Activated CD8-positive, alpha-beta T cell treated with anti-CD3 and anti-CD28 coated beads, Interleukin-2, amount 10 ng/mL, durations not matched to agents 7 days and 5 days (primary cell): ENCODE measurements around the gene ATG2A. TPM values are rescaled to one million over a fixed set of nuclear protein-coding genes. Genes with fewer than 3 reads are reported as not detected.

Source experiments
- ATAC-seq: fragments of 150-1000 bp; cut with Tn5 transposase; one replicate; pipeline ENCODE4 v1.10.0; 2021; ENCODE audit warnings: moderate library complexity
- CTCF ChIA-PET: fragments of 350-600 bp; sonication (Branson Sonifier 250); formaldehyde crosslinking; loops from one replicate; lab custom pipeline; 2021; ENCODE audit warnings: antibody characterized with exemption; lab: Charles Lee
- POLR2A ChIA-PET: fragments of 350-600 bp; sonication (Branson Sonifier 250); formaldehyde crosslinking; loops from one replicate; lab custom pipeline; 2021; ENCODE audit warnings: antibody characterized with exemption; lab: Charles Lee
- DNase-seq: peaks from one replicate; pipeline ENCODE4 v3.0.0-alpha.2; 2020
- H3K27ac Mint-ChIP-seq: one replicate; pipeline ENCODE4 v1.8.0; 2021; ENCODE audit warnings: mild to moderate bottlenecking, mixed read lengths
- H3K27me3 Mint-ChIP-seq: one replicate; pipeline ENCODE4 v1.8.0; 2021; ENCODE audit warnings: low read depth, mixed read lengths
- H3K36me3 Mint-ChIP-seq: one replicate; pipeline ENCODE4 v1.8.0; 2021; ENCODE audit warnings: low read depth, mixed read lengths
- H3K4me1 Mint-ChIP-seq: one replicate; pipeline ENCODE4 v1.8.0; 2021; ENCODE audit warnings: low read depth, mixed read lengths
- H3K4me3 Mint-ChIP-seq: one replicate; pipeline ENCODE4 v1.8.0; 2021; ENCODE audit warnings: mild to moderate bottlenecking, mixed read lengths
- H3K9me3 Mint-ChIP-seq: one replicate; pipeline ENCODE4 v1.8.0; 2022; ENCODE audit warnings: mixed read lengths; ENCODE audit not compliant: insufficient read depth
- total RNA-seq, 2 experiments: library from RNA; stranded (reverse); gene quantifications; one replicate each; pipeline ENCODE4 v1.2.3, GENCODE V29; 2021

Gene ATG2A
- total RNA-seq, 2 experiments from 2014 or later: 20.6 to 23.1 TPM

GRCh38 chr11:64869571-64870175 is 47.3 kb downstream of the ATG2A start:
- ChIA-PET CTCF (interaction anchor here (1.0 to 16.5 kb wide), 8 partner anchors 8 to 225 kb away, joined by 3 to 323 read pairs (median 16); partner anchors contain the start of genes CDC42BPG and EHD1), POLR2A (interaction anchor here (0.9 to 27.1 kb wide), 5 partner anchors 9 to 22 kb away, joined by 3 to 469 read pairs (median 11); partner anchors contain the start of gene EHD1)
- peak overlapping the region; percentile 86 for H3K27ac Mint-ChIP-seq
- no peaks in the 10 kb centered on the region for H3K9me3 Mint-ChIP-seq
- peak overlapping the region; percentile 49 for H3K4me3 Mint-ChIP-seq
- no peaks in the 10 kb centered on the region for H3K27me3 Mint-ChIP-seq
- DNase-seq: no peak
- H3K36me3 Mint-ChIP-seq: peaks cover 65% of the 10 kb centered on the region
- H3K4me1 Mint-ChIP-seq: peaks cover 89% of the 10 kb centered on the region
- ATAC-seq: peak; percentile 45

GRCh38 chr11:64868904-64869570 is 48.0 kb downstream of the ATG2A start:
- H3K36me3 Mint-ChIP-seq: peaks cover 58% of the 10 kb centered on the region
- peak; percentile 37 for ATAC-seq
- ChIA-PET POLR2A (interaction anchor here (0.9 to 27.1 kb wide), 5 partner anchors 9 to 21 kb away, joined by 3 to 469 read pairs (median 11); partner anchors contain the start of gene EHD1), CTCF (interaction anchor here (1.0 to 16.5 kb wide), 10 partner anchors 8 to 226 kb away, joined by 3 to 323 read pairs (median 8); partner anchors contain the start of genes CDC42BPG and EHD1)
- H3K27ac Mint-ChIP-seq: peak overlapping the region; percentile 86
- H3K4me3 Mint-ChIP-seq: peak overlapping the region; percentile 49
- no peaks in the 10 kb centered on the region for H3K27me3 Mint-ChIP-seq
- no peak for DNase-seq
- H3K4me1 Mint-ChIP-seq: peaks cover 89% of the 10 kb centered on the region
- no peaks in the 10 kb centered on the region for H3K9me3 Mint-ChIP-seq

GRCh38 chr11:64867748-64868462 is 49.1 kb downstream of the ATG2A start:
- H3K4me1 Mint-ChIP-seq: peaks cover 93% of the 10 kb centered on the region
- peak overlapping the region; percentile 49 for H3K4me3 Mint-ChIP-seq
- ATAC-seq: no peak
- DNase-seq: no peak
- POLR2A ChIA-PET: interaction anchor here (1.6 to 27.1 kb wide), 4 partner anchors 8 to 20 kb away, joined by 11 to 469 read pairs (median 22); partner anchors contain the start of gene EHD1
- no peaks in the 10 kb centered on the region for H3K9me3 Mint-ChIP-seq
- peak overlapping the region; percentile 86 for H3K27ac Mint-ChIP-seq
- H3K27me3 Mint-ChIP-seq: no peaks in the 10 kb centered on the region
- CTCF ChIA-PET: interaction anchor here (1.2 to 16.5 kb wide), 7 partner anchors 9 to 26 kb away, joined by 3 to 323 read pairs (median 23); partner anchors contain the start of genes CDC42BPG and EHD1
- H3K36me3 Mint-ChIP-seq: peaks cover 51% of the 10 kb centered on the region

- DNase-seq: no peak
- Mint-ChIP-seq H3K27me3 (no peaks in the 10 kb centered on the region), H3K4me1 (peaks cover 93% of the 10 kb centered on the region), H3K4me3 (no peak overlapping the region), H3K27ac (peak overlapping the region; percentile 94), H3K36me3 (peaks cover 45% of the 10 kb centered on the region), H3K9me3 (no peaks in the 10 kb centered on the region)
- ATAC-seq: no peak
- CTCF ChIA-PET: interaction anchor here (4.8 to 16.5 kb wide), 4 partner anchors 7 to 24 kb away, joined by 34 to 323 read pairs (median 143); partner anchors contain the start of genes CDC42BPG and EHD1
- POLR2A ChIA-PET: interaction anchor here (0.7 to 27.1 kb wide), 2 partner anchors 13 to 1599 kb away, joined by 3 to 469 read pairs; partner anchors contain the start of gene EHD1
These were observed 50.9 kb downstream of the ATG2A start for GRCh38 chr11:64866173-64866491.

GRCh38 chr11:64865286-64866172 is 51.5 kb downstream of the ATG2A start:
- POLR2A ChIA-PET: interaction anchor here (0.7 to 27.1 kb wide), 3 partner anchors 13 to 1600 kb away, joined by 3 to 469 read pairs (median 109); partner anchors contain the start of gene EHD1
- ATAC-seq (no peak), DNase-seq (no peak)
- Mint-ChIP-seq H3K27ac (peak overlapping the region; percentile 94), H3K9me3 (no peaks in the 10 kb centered on the region), H3K4me3 (peak overlapping the region; percentile 63), H3K27me3 (no peaks in the 10 kb centered on the region), H3K4me1 (peaks cover 94% of the 10 kb centered on the region), H3K36me3 (peaks cover 45% of the 10 kb centered on the region)
- CTCF ChIA-PET: interaction anchor here (0.8 to 16.5 kb wide), 4 partner anchors 12 to 29 kb away, joined by 3 to 323 read pairs (median 143); partner anchors contain the start of genes CDC42BPG and EHD1

GRCh38 chr11:64864473-64865285 is 52.3 kb downstream of the ATG2A start:
- peak overlapping the region; percentile 94 for H3K27ac Mint-ChIP-seq
- CTCF ChIA-PET: interaction anchor here (0.8 to 16.5 kb wide), 5 partner anchors 13 to 29 kb away, joined by 3 to 323 read pairs (median 75); partner anchors contain the start of genes CDC42BPG and EHD1
- peak overlapping the region; percentile 63 for H3K4me3 Mint-ChIP-seq
- H3K27me3 Mint-ChIP-seq: no peaks in the 10 kb centered on the region
- peaks cover 48% of the 10 kb centered on the region for H3K36me3 Mint-ChIP-seq
- peak; percentile 5 for ATAC-seq
- H3K4me1 Mint-ChIP-seq: peaks cover 94% of the 10 kb centered on the region
- H3K9me3 Mint-ChIP-seq: no peaks in the 10 kb centered on the region
- POLR2A ChIA-PET: interaction anchor here (0.6 to 27.1 kb wide), 3 partner anchors 14 to 172 kb away, joined by 3 to 469 read pairs (median 109); partner anchors contain the start of gene EHD1
- peak; percentile 57 for DNase-seq

GRCh38 chr11:64864135-64864472 is 52.9 kb downstream of the ATG2A start:
- Mint-ChIP-seq H3K27ac (peak overlapping the region; percentile 94), H3K4me3 (peak overlapping the region; percentile 63), H3K27me3 (no peaks in the 10 kb centered on the region), H3K9me3 (no peaks in the 10 kb centered on the region), H3K36me3 (peaks cover 46% of the 10 kb centered on the region), H3K4me1 (peaks cover 94% of the 10 kb centered on the region)
- no peak for DNase-seq
- ATAC-seq: no peak
- POLR2A ChIA-PET: interaction anchor here (0.6 to 27.1 kb wide), 3 partner anchors 13 to 173 kb away, joined by 3 to 469 read pairs (median 109); partner anchors contain the start of gene EHD1
- CTCF ChIA-PET: interaction anchor here (0.9 to 16.5 kb wide), 4 partner anchors 14 to 26 kb away, joined by 3 to 323 read pairs (median 143); partner anchors contain the start of genes CDC42BPG and EHD1

- Mint-ChIP-seq H3K36me3 (peaks cover 48% of the 10 kb centered on the region), H3K4me3 (peak overlapping the region; percentile 63)
These were observed 53.5 kb downstream of the ATG2A start for GRCh38 chr11:64863391-64864060.

GRCh38 chr11:64862987-64863390 is 54.0 kb downstream of the ATG2A start:
- Mint-ChIP-seq H3K9me3 (no peaks in the 10 kb centered on the region), H3K4me3 (peak overlapping the region; percentile 63), H3K36me3 (peaks cover 46% of the 10 kb centered on the region), H3K4me1 (peaks cover 92% of the 10 kb centered on the region), H3K27ac (peak overlapping the region; percentile 94), H3K27me3 (no peaks in the 10 kb centered on the region)
- ATAC-seq: no peak
- DNase-seq: no peak
- ChIA-PET POLR2A (interaction anchor here (0.7 to 27.1 kb wide), 4 partner anchors 12 to 234 kb away, joined by 3 to 469 read pairs (median 56); partner anchors contain the start of gene EHD1), CTCF (interaction anchor here (1.3 to 20.9 kb wide), 4 partner anchors 13 to 152 kb away, joined by 3 to 491 read pairs (median 267); partner anchors contain the start of genes ARL2, CDC42BPG and EHD1)

More at GRCh38 chr11:64863391-64864060, 53.5 kb downstream of the ATG2A start:
- CTCF ChIA-PET: interaction anchor here (7.3 to 16.5 kb wide), 3 partner anchors 13 to 26 kb away, joined by 75 to 323 read pairs (median 211); partner anchors contain the start of genes CDC42BPG and EHD1
- Mint-ChIP-seq H3K27me3 (no peaks in the 10 kb centered on the region), H3K9me3 (no peaks in the 10 kb centered on the region), H3K4me1 (peaks cover 94% of the 10 kb centered on the region), H3K27ac (peak overlapping the region; percentile 94)
- ATAC-seq (no peak), DNase-seq (no peak)
- POLR2A ChIA-PET: interaction anchor here (0.7 to 27.1 kb wide), 4 partner anchors 13 to 233 kb away, joined by 3 to 469 read pairs (median 56); partner anchors contain the start of gene EHD1
